Measurements from ENCODE around the gene EPM2AIP1.
"Not testable (repeated sequence)": the region's sequence is repeated elsewhere in the genome, so short reads cannot be mapped to it uniquely, and the experiment has no call there.

EPM2AIP1 gene

DNA sequence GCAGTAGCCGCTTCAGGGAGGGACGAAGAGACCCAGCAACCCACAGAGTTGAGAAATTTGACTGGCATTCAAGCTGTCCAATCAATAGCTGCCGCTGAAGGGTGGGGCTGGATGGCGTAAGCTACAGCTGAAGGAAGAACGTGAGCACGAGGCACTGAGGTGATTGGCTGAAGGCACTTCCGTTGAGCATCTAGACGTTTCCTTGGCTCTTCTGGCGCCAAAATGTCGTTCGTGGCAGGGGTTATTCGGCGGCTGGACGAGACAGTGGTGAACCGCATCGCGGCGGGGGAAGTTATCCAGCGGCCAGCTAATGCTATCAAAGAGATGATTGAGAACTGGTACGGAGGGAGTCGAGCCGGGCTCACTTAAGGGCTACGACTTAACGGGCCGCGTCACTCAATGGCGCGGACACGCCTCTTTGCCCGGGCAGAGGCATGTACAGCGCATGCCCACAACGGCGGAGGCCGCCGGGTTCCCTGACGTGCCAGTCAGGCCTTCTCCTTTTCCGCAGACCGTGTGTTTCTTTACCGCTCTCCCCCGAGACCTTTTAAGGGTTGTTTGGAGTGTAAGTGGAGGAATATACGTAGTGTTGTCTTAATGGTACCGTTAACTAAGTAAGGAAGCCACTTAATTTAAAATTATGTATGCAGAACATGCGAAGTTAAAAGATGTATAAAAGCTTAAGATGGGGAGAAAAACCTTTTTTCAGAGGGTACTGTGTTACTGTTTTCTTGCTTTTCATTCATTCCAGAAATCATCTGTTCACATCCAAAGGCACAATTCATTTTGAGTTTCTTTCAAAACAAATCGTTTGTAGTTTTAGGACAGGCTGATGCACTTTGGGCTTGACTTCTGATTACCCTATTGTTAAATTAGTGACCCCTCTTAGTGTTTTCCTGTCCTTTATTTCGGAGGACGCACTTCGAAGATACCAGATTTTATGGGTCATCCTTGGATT, 674 bp upstream of the EPM2AIP1 start, which contains the start of gene MLH1:
TSS of gene MLH1 (plus strand) at position 193 of the 958 bp plus-strand sequence. CDS start at position 223, 30 bp downstream.
- DNase-seq (ENCODE audit: low spot score), result peak; percentile 100

DNA sequence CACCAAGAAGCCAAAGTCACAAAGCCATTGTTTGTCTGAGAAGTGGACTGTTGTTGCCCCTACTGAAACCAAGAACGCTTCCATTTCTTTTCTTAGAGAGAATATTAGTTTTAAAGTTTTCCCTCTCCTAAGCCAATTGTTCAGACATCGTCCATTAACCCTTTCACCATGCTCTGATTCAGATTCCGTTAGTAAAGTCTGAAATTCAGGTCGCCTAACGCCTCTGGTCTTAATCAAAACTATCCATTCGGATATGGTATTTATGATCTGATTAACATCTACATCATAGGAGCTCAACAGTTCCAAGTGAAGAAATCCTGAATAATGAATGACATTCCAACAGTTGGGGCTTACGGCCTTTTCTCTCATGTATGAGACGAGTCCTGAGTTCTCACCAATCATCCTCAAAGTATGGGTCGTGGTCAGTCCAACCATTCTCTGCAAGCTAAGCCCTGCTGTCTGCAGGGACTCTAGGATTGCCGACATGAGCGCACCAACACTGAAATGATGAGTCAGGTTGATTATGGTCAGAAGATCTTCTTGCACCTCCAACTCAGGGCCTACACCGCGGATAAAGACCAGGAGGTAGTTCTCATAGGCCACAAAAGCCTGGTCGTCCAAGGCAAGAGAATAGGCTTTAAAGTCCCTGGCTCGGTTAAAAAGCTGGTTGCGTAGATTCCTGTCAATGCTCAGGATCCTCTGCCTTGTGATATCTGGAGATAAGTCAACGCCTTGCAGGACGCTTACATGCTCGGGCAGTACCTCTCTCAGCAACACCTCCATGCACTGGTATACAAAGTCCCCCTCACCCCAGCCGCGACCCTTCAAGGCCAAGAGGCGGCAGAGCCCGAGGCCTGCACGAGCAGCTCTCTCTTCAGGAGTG, 767 bp downstream of the EPM2AIP1 start:
- DNase-seq (ENCODE audit: low spot score), result no peak

DNA sequence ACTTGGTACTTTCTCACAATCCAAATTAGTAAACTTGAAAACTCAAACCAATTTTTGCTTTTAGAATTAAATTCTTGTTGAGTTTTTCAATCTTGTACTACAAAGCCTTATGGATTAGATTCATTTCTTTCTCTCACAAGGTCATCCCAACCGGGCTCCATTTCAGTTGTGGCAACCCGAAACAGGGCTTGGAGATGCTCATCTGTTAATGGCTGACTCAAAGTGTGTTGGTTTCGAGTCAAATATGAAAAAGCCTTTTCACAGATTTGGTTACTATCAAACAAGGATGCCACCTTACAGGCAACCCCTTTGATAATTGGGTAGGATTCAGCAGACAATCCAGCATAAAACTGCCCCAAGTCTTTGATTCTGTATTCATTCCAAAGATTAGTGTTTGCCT, 1.8 kb downstream of the EPM2AIP1 start:
- DNase-seq (ENCODE audit: low spot score), result peak; percentile 27

- no peak for DNase-seq (ENCODE audit: low spot score)
Measured at GRCh38 chr3:36989568-36989967, 3.4 kb downstream of the EPM2AIP1 start.

DNA sequence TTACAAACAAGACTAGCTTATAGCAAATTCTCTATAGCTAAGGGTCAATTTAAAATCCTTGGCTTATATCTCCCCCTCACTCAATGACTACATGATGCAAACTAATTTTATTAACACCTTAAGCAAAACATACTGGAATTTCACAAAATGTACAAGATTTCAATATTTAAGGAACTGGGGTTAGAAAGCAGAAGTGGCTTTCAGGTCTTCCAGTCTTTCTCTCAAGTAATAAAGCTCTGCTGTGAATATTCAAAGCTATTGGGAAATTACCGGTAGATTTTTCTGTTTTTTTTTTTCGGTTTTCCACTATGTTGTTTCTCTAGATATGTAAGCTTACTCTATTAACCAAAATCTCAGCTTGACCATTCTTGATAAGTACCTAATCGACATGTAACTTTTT, 3.9 kb downstream of the EPM2AIP1 start:
- peak; percentile 17 for DNase-seq (ENCODE audit: low spot score)

GRCh38 chr3:36988356-36988755, 4.6 kb downstream of the EPM2AIP1 start:
- DNase-seq (ENCODE audit: low spot score), result no peak

DNA sequence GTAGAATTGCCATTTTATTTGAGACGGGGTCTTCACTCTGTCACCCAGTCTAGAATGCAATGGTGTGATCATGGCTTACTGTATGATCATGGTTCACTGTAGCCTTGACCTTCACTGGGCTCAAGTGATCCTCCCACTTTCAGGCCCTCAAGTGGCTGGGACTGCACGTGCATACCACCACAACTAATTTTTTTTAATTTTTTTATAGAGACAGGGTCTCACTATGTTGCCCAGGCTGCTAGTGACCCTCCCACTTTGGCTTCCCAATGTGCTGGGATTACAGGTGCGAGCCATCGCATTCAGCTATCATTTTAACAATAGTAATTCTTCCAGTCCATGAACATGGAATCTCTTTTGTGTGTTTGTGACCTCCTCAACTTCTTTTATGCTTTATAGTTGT, 11.9 kb downstream of the EPM2AIP1 start:
- no peak for DNase-seq (ENCODE audit: low spot score)

DNA sequence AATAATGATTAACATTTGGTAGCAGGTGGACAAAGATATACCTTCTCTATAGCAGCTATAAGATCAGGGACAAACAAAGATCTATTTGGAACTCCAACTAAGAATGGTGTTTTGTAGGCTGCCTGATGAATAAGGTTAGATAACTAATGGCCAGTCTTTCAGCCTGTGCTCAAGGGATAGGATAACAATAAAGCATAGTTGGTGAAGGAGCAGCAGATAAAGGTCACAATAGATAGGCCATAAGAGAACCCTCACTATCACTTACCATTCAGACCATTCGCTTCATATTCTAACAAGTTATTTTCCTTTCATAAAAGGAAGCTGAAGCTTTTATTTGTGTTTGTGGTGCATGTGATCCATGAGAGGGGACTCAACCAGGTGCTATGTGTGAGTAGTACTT, 19.8 kb downstream of the EPM2AIP1 start:
- no peak for DNase-seq (ENCODE audit: low spot score)

DNA sequence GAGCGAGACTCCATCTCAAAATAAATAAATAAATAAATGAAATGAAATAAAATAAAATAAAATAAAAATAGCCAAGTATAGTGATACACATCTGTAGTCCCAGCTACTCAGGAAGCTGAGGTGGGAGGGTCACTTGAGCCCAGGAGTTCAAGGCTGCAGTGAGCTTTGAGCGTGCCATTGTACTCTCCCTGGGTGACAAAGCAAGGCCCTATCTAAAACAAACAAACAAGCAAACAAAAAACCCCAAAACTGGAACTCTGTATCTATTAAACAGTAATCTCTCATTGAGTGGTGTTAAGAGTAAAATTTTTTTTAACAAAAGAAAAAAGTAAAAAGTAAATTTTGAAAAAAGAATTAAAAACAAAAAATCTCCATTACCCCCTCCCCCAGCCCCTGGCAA, 20.8 kb downstream of the EPM2AIP1 start:
- DNase-seq (ENCODE audit: low spot score), result no peak

DNA sequence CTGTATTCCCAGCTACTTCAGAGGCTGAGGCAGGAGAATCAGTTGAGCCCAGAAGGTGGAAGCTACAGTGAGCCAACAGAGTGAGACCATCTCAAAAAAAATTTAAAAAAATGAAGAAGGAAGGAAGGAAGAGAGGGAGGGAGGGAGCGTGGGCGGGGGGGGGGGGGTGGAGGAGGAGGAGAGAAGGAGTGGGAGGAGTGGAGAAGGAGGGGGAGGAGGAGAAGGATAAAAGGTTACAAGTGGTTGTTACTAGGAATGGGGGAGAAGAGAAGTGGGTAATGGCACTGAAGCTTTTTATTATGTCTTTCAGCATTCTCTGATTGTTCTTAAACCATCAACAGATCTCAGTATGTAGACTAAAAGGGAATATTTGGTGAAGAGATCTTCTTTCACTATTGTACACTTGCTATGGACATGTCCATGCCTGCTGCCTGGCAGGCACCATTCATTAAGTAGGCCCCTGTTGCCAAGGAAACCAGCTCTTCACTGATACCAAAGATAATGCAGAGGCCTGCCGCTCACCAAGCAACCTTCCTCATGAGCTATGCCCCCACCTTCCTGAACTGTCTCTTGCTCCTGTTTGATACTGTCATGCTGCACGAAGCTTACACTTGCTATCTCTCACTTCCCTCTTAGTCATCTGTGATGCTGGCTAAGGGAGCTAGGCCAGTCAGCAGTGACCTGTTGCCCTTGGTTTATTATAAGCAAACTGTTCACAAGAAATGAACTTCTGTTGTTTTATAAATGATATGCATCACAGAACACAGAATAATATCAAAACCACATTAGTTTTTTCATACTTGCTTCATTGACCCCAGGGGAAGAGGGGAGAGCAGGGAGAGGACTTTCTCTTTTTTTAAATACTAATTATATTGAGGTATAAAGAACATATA, 23.1 kb downstream of the EPM2AIP1 start:
- peak; percentile 73 for DNase-seq (ENCODE audit: low spot score)

- no peak for DNase-seq (ENCODE audit: low spot score)
Measured at GRCh38 chr3:36969085-36969484, 23.8 kb downstream of the EPM2AIP1 start.

GRCh38 chr3:36965440-36965839, 27.5 kb downstream of the EPM2AIP1 start:
- DNase-seq (ENCODE audit: low spot score), result no peak

DNA sequence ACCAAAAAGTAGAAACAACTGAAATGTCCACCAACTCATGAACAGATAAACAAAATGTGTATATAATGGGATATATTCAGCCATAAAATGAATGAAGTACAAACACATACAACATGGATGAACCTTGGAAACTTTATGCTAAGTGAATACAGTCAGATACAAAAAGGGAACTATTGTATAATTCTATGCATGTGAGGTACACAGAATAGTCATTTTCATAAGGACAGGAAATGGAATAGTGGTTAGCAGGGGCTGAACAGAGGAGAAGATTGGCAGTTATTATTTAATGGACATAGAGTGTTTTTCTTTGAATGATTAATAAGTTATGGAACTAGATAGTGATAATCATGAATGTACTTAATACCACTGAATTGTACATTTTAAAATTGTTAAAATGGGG, 28.1 kb downstream of the EPM2AIP1 start:
- no peak for DNase-seq (ENCODE audit: low spot score)

DNA sequence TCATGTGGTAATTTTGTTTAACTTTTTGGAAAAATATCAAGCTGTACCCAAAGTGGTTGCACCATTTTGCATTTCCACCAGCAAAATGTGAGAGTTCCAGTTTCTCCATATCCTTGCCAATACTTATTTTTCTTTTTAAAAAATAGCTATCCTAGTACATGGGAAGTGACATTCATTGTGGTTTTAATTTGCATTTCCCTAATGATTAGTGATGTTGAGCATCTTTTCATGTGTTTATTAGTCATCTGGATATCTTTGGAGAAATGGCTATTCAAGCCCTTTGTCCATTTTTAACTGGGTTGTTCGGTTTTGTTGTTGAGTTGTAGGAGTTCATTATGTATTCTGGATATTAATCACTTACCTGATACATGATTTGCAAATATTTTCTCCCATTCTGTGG, 28.6 kb downstream of the EPM2AIP1 start:
- no peak for DNase-seq (ENCODE audit: low spot score)

- not testable (repeated sequence) for DNase-seq (ENCODE audit: low spot score)
Measured at GRCh38 chr3:36963008-36963407, 29.9 kb downstream of the EPM2AIP1 start.

- DNase-seq (ENCODE audit: low spot score), result no peak
Measured at GRCh38 chr3:36960502-36960901, 32.4 kb downstream of the EPM2AIP1 start.

GRCh38 chr3:36959821-36960220, 33.1 kb downstream of the EPM2AIP1 start:
- DNase-seq (ENCODE audit: low spot score), result no peak

DNA sequence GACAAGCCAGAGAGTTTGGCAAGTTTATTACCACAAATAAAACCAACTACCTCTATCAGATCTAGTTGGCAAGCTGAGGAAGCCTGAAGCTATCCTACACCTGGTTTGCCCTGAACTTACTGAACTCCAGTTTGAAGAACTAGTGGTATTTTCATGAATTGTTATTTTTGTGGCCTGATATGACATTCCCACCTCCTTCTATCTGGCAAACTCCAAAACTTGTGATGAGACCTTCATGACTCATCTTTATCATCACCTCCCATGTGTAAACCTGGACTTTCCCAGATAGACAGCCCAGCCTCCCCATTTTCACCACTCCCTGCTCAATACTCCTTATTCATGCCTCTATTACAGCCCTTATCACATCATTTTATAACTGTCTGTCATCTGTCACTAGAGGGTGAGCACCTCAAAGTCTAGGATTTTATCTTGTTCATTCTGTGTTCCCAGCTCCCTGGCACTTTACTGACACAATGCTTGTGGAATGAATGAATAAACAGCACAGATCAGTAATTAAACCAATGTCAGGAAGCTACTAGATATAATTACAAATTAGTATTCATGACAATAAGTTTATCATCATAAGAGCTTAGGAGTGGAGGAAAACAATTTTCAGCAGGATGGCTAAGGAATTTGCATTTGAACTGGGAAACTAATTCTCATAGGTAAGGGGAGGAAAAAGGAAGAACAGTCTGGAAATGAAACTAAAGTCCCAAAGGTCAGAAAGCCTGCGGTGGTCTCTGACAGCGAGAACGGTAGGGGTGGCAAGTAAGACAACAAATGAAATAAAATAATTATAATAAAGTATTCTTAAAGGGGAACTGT, 34.9 kb downstream of the EPM2AIP1 start:
- no peak for DNase-seq (ENCODE audit: low spot score)

DNA sequence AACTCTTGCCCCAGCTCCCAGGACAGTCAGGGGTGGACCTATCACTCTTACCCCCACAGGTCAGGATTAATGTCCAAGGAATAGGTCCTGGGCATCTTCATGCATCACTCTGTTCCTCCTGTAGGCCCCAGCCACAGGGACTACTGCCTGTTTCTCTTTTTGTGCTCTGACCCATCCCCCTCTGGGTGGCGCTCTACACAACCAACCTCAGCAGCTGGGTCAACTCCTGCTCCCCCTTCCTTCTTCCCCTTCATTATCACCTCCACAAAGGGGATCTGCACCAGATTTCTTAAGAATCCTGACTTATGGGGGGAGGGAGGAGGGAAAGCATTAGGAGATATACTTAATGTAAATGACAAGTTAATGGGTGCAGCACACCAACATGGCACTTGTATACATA, 35.9 kb downstream of the EPM2AIP1 start:
- no peak for DNase-seq (ENCODE audit: low spot score)

DNA sequence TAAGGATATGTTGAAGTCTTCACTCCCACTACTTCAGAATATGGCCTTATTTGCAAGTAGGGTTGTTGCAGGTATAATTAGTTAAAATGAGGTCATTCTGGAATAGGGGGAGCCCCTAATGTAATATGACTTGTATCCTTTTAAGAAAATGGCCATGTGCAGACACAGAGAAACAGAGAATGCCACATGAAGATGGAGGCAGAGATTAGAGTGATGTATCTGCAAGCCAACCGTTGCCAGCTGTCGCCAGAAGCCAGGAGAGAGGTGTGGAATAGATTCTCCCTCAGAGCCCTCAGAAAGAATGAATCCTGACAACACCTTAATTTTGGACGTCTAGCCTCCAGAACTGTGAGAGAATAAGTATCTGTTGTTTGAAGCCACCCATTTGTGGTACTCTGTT, 36.8 kb downstream of the EPM2AIP1 start:
- DNase-seq (ENCODE audit: low spot score), result no peak

Data from NAMALWA (cell line).